ENCODE results near the gene GPRC5C.

DNA sequence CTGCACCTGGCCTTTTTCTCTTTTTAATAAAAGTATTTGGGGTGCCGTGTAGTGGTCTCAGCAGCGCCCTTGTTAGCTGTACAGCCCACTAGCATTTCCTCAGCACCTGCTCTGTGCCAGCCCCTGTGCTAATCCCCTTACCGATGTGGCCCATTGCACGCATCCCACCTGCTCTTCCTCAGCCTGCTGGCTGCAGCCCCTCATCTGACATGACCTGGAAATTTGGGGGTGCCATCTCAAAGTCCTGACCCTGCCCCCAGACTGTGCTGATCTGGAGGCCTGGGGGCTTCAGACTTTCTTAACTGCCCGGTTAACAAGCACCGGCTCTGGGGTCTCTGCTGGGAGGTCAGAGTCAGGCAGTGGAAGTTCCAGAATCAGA, 10.4 kb downstream of the GPRC5C start:
- TF ChIP-seq RAD21 (IDR thresholded peaks at IDR 0.05; ENCODE audit: low read depth), result no peak
- TF ChIP-seq, protein P1, sequence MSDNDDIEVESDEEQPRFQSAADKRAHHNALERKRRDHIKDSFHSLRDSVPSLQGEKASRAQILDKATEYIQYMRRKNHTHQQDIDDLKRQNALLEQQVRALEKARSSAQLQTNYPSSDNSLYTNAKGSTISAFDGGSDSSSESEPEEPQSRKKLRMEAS (IDR thresholded peaks at IDR 0.05), result no peak
- TF ChIP-seq YY1 (IDR thresholded peaks at IDR 0.05; ENCODE audit: low read depth), result no peak
- no peak for TF ChIP-seq TAF1 (IDR thresholded peaks at IDR 0.05; ENCODE audit: low read depth)
- no peak for TF ChIP-seq ZBTB7A (IDR thresholded peaks at IDR 0.05; ENCODE audit: low read depth)
- TF ChIP-seq TEAD4 (IDR thresholded peaks at IDR 0.05), result no peak
- TF ChIP-seq TCF12 (IDR thresholded peaks at IDR 0.05; ENCODE audit: low read depth), result no peak
- no peak for TF ChIP-seq EP300 (IDR thresholded peaks at IDR 0.05; ENCODE audit: borderline replicate concordance)
- TF ChIP-seq, protein P2, sequence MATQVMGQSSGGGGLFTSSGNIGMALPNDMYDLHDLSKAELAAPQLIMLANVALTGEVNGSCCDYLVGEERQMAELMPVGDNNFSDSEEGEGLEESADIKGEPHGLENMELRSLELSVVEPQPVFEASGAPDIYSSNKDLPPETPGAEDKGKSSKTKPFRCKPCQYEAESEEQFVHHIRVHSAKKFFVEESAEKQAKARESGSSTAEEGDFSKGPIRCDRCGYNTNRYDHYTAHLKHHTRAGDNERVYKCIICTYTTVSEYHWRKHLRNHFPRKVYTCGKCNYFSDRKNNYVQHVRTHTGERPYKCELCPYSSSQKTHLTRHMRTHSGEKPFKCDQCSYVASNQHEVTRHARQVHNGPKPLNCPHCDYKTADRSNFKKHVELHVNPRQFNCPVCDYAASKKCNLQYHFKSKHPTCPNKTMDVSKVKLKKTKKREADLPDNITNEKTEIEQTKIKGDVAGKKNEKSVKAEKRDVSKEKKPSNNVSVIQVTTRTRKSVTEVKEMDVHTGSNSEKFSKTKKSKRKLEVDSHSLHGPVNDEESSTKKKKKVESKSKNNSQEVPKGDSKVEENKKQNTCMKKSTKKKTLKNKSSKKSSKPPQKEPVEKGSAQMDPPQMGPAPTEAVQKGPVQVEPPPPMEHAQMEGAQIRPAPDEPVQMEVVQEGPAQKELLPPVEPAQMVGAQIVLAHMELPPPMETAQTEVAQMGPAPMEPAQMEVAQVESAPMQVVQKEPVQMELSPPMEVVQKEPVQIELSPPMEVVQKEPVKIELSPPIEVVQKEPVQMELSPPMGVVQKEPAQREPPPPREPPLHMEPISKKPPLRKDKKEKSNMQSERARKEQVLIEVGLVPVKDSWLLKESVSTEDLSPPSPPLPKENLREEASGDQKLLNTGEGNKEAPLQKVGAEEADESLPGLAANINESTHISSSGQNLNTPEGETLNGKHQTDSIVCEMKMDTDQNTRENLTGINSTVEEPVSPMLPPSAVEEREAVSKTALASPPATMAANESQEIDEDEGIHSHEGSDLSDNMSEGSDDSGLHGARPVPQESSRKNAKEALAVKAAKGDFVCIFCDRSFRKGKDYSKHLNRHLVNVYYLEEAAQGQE (IDR thresholded peaks at IDR 0.05; ENCODE audit: low read depth), result no peak
- no peak for TF ChIP-seq EGR1 (IDR thresholded peaks at IDR 0.05)
- TF ChIP-seq FOXM1 (IDR thresholded peaks at IDR 0.05; ENCODE audit: borderline replicate concordance, low read depth), result no peak
- TF ChIP-seq CREB1 (IDR thresholded peaks at IDR 0.05; ENCODE audit: low read depth), result no peak

All from Ishikawa (cell line).